Lower lobe of right lung (tissue), 2 donors: ENCODE results near the gene PRDM10. TPM values are rescaled to one million over a fixed set of nuclear protein-coding genes. Genes with fewer than 3 reads are reported as not detected.

ENCODE experiments used
- ATAC-seq, 2 donors: fragments of 200-7000 bp; cut with Tn5 transposase; one replicate each; pipeline ENCODE4 v1.9.1; 2020 to 2022; ENCODE audit warnings: mild to moderate bottlenecking in 2 of 2, moderate library complexity in 2 of 2
- DNase-seq: peaks from one replicate; pipeline ENCODE4 v3.0.0-alpha.2; 2020
- H3K27ac ChIP-seq: fragments of 200-600 bp; one replicate; pipeline ENCODE4 v1.8.0; 2022
- H3K27me3 ChIP-seq: fragments of 200-600 bp; one replicate; pipeline ENCODE4 v1.8.0; 2022; ENCODE audit warnings: low read depth
- H3K36me3 ChIP-seq: fragments of 200-600 bp; one replicate; pipeline ENCODE4 v1.8.0; 2022; ENCODE audit warnings: mild to moderate bottlenecking
- H3K4me1 ChIP-seq: fragments of 200-600 bp; one replicate; pipeline ENCODE4 v1.8.0; 2022
- H3K4me3 ChIP-seq: fragments of 200-600 bp; one replicate; pipeline ENCODE4 v1.8.0; 2022; ENCODE audit warnings: mild to moderate bottlenecking
- H3K9me3 ChIP-seq: fragments of 200-600 bp; one replicate; pipeline ENCODE4 v1.8.0; 2022
- CTCF ChIP-seq: fragments of 200-600 bp; IDR thresholded peaks from one replicate; pipeline ENCODE4 v1.8.0; 2022; ENCODE audit warnings: antibody characterized with exemption, mild to moderate bottlenecking
- intact Hi-C: fragments of 100-400 bp; cut with DNase I; formaldehyde crosslinking; loops from one replicate; pipeline ENCODE4 v1.11.0; 2022
- total RNA-seq: library from RNA; stranded (reverse); fragmentation: NEBNext Ultra II Directional; extraction: Animal tissue kit (Norgen Biotek cat#: 25700); gene quantifications from one replicate; pipeline ENCODE4 v1.2.1, GENCODE V29; 2021
- donor health status: DM: no; HTN: yes; CAD: no; lungs with severe emphysema.

The PRDM10 gene
- total RNA-seq, 1 donor from 2014 or later, result 9.5 TPM

- H3K4me3 ChIP-seq, result peak overlapping the region; percentile 35
- ATAC-seq (peak; percentile 95 to 96), DNase-seq (peak; percentile 82)
- peaks cover 14% of the 10 kb centered on the region for H3K4me1 ChIP-seq
- peak overlapping the region; percentile 77 for H3K27ac ChIP-seq
- H3K9me3 ChIP-seq, result no peaks in the 10 kb centered on the region
- TF ChIP-seq CTCF, result no peak
- intact Hi-C loops, result no loop called here
- peaks cover 45% of the 10 kb centered on the region for H3K36me3 ChIP-seq
- no peaks in the 10 kb centered on the region for H3K27me3 ChIP-seq
These were observed 140.7 kb downstream of the PRDM10 start for GRCh38 chr11:129861702-129862522.

GRCh38 chr11:129856036-129856435 lies 146.6 kb downstream of the PRDM10 start:
- H3K9me3 ChIP-seq, result no peaks in the 10 kb centered on the region
- H3K4me1 ChIP-seq, result peaks cover 13% of the 10 kb centered on the region
- intact Hi-C loops, result no loop called here
- H3K4me3 ChIP-seq, result no peak overlapping the region
- TF ChIP-seq CTCF, result no peak
- no peak overlapping the region for H3K27ac ChIP-seq
- DNase-seq (no peak), ATAC-seq (no peak)
- H3K27me3 ChIP-seq, result no peaks in the 10 kb centered on the region
- peaks cover 6% of the 10 kb centered on the region for H3K36me3 ChIP-seq

GRCh38 chr11:129855086-129855485 lies 147.5 kb downstream of the PRDM10 start:
- intact Hi-C loops, result no loop called here
- H3K4me1 ChIP-seq, result peaks cover 13% of the 10 kb centered on the region
- no peak for DNase-seq
- ATAC-seq, result no peak
- peaks cover 6% of the 10 kb centered on the region for H3K36me3 ChIP-seq
- no peaks in the 10 kb centered on the region for H3K9me3 ChIP-seq
- no peak for TF ChIP-seq CTCF
- no peaks in the 10 kb centered on the region for H3K27me3 ChIP-seq
- no peak overlapping the region for H3K27ac ChIP-seq
- H3K4me3 ChIP-seq, result no peak overlapping the region

- H3K36me3 ChIP-seq, result no peaks in the 10 kb centered on the region
- TF ChIP-seq CTCF, result no peak
- DNase-seq (no peak), ATAC-seq (peak; percentile 37 to 47)
- no peak overlapping the region for H3K27ac ChIP-seq
- peaks cover 13% of the 10 kb centered on the region for H3K4me1 ChIP-seq
- no peaks in the 10 kb centered on the region for H3K9me3 ChIP-seq
- intact Hi-C loops, result no loop called here
- H3K27me3 ChIP-seq, result no peaks in the 10 kb centered on the region
- H3K4me3 ChIP-seq, result no peak overlapping the region
These were observed 148.3 kb downstream of the PRDM10 start for GRCh38 chr11:129854232-129854805.

- H3K9me3 ChIP-seq, result no peaks in the 10 kb centered on the region
- H3K36me3 ChIP-seq, result no peaks in the 10 kb centered on the region
- H3K4me1 ChIP-seq, result peaks cover 13% of the 10 kb centered on the region
- no peak overlapping the region for H3K4me3 ChIP-seq
- ATAC-seq (peak; percentile 81 to 86), DNase-seq (peak; percentile 81)
- no peak for TF ChIP-seq CTCF
- H3K27ac ChIP-seq, result peak overlapping the region; percentile 53
- intact Hi-C loops, result no loop called here
- H3K27me3 ChIP-seq, result no peaks in the 10 kb centered on the region
These were observed 149.0 kb downstream of the PRDM10 start for GRCh38 chr11:129853518-129854231.
